Stimulated activated CD4-positive, alpha-beta T cell treated with anti-CD3 and anti-CD28 coated beads, Interleukin-4, amount 100 ng/mL, for 48 hours (primary cell): Measurements from ENCODE around the gene KIF1A.
"Not testable (repeated sequence)": the region's sequence is repeated elsewhere in the genome, so short reads cannot be mapped to it uniquely, and the experiment has no call there.

Experiments used
- DNase-seq, 2 donors: peaks; one replicate each; pipeline ENCODE4 v3.0.0-alpha.2; 2020; ENCODE audit warnings: low read depth in 2 of 2

Gene KIF1A

DNA sequence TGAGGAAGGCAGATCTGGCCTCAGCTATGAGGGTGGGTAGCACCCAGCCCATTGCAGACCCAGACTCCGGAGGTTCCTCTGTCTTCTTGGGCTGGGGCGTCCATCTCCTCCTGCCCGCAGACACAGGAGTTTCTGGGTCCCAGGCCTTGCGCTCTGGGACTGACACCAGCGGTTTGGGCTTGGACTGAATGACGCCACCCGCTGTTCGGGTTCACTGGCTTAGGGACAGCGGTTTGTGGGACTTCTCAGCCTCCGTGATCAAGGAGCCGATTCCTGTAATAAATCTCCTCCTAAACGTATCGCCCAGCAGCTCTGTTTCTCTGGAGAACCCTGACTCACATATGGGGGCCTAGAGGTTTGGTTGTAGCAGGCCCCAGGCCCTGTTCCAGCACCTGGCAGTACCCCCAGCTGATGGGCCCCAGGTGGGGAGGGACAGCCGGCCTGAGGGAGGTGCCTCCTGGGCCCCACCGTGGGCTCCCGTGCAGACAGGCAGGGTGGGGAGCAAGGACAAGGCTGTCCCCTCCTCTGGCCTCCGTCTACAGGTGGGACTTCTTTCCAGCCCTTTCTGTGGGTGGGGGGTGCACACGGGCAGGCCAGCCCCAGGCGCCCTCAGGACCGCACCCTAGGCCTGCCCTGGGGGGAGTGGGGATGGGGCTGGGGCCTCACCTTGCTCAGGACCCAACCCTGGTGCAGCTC is 132.8 kb downstream of the KIF1A start:
- DNase-seq: no peak

DNA sequence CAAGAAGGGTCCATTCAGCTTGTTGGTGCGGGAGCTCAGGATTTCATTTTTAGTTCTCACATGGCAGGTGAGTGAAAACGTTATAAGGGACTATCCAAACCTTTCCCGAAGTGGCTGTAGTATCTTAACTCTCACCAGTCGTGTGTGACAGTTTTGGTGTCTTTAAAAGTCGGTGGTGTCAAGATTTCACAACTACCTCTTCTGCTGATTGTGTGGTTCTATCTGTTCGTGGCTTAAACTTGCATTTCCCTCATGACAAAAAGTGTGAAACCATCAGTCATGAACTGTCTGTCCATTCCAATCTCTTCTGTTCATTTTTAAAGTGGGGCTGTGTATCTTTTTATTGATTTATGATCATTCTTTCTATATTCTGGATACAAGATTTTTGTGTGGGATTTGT is 133.6 kb downstream of the KIF1A start:
- DNase-seq: no peak

DNA sequence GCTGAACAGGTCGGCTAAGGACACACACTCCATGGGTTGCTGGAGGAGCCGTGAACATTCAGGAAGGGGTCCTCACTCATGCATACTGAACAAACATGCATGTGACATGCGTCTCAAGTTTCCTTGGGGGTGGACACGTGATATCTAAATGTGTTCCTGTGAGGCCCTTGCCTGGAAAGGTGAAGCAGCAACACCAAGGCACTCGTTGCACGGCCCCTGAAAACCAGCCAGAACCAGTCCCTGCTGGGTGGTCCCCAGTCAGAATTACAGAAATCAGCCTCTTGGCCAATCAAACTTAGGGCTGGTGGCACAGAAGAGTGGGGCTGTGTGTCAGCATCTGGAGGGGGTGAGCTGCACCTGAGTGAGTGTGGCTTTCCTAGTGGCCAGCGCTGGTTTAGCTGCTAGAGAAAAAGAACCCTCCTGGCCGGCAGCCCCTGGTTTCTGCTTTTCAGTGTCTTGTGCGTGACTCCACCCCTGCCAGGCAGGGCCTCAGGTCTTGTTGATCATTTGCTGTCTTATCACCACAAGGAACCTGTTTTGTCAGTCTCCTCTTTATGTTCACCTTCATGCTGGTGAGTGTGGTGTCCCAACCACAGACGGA is 134.1 kb downstream of the KIF1A start:
- DNase-seq: no peak

DNA sequence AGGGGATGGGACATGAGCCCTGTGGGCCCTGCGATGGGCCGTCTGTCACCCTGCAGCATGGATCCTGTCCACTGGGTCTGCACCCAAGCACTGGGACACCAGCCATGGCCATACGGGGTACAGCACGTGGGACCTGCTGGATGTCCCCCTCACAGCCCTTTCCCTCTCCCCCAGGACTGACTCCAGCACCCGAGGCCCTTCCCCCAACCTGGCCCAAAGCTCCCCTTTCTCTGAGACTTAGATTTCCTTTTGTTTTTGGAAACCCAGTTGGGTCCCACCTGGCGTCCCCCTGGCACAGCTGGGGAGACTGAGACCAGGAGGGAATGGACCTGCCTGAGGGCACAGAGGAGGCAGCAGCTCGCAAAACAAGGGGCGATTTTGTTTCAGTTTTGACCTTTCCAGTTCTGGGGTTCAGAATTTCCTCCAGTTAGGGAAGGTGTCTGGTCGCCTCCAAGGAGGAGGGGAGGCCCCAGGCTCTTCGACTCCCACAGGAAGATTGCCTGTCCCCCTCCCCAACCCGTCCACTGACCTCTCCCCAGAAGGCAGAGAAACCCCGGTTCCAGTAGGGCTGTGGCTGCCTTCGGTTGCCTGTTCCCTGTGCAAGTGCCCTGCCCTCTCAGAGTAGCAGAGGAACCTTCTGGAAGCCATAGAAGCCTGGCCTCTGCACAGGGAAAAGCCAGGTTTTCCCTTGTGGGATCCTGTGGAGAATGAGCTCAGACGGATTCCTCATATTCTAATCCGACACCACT is 135.9 kb downstream of the KIF1A start:
- DNase-seq: not testable (repeated sequence)

DNA sequence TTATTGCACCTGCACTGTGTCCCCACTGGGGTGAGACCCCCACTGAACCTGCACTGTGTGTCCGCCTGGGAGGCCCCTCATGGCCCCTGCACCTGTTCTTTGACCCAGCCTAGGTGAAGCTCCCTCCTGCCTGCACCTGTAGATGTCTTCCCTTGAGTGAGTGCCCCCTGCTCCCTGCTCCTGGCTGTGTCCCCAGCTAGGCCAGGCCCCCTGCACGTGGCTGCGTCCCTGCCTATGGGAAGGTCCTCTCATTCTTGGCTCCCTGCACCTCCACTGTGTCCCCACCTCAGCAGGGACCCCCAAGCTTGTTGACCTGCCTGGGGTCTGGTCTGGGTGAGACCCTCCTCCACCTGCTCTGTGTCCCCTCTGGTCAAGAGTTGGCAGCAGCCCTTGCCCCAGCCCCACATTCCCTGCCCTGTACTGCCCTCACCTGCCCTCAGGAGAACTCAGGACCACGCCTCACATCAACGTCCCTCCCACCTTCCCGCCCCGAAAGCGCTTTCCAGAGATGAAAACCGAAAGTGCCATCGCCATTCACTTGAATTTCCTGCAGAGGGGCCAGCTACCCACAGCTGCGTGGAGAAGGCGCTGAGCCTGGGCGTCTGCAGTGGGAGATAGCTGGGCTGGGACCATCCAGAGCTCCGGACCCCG is 136.6 kb downstream of the KIF1A start:
- not testable (repeated sequence) for DNase-seq

DNA sequence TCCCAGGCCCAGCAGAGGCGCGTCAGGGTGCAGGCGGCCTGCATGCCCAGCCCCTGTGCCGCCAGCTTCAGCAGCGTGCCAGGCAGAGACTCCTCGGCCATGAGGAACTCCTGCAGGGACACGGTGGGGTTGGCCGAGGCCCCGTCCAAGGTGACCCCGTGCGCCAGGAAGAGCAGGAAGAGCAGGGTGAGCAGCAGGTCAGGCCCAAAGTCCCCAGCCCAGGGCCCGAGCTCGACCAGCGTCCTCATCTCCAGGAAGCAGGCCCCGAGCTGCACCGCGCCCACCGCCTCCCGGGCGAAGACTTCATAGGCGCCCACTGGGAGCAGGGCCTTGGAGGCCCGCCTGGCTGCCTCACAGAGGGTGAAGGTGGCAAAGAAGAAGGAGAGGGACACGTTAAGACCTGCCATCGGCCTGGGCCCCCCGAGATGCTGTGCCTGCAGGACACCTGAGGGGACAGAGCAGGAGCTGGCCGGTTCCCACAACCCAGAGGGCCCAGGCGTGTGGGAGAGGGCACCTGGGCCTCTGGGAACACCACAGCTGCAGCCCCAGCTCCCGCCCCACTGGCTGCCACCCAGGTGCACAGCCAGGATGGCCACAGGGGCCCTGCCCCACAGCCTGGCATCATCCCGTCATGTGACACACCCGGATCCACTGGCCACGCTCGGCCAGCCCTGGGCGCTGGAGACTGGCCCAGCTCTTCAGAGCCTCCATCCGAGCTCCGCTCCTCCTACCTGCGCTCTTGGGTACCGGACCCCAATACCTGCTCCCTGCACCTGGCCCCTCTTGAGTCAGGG is 137.4 kb downstream of the KIF1A start, which contains the start of gene AQP12B:
TSS of gene AQP12B (minus strand) at position 455 of the 794 bp plus-strand sequence. CDS start at position 407, 48 bp downstream.
- DNase-seq: not testable (repeated sequence)

DNA sequence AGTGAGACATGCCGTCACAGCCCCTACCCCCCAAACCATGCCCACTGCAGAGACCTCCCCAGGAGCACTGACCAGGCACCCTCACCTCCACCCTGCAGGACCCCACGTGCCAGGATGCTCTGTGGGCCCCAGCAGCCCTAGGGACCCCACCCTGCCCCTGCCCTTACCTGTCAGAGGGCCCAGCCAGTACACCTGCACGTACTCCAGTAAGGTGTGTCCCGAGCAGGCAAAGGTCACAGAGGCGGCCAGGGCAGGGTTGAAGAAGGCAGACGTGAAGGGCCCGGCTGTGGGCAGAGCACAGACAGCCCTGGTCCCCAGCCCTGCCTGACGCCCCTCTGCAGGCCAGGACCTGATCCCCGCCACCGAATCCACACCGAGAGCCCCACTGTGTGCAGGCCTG is 139.8 kb downstream of the KIF1A start:
- not testable (repeated sequence) for DNase-seq

DNA sequence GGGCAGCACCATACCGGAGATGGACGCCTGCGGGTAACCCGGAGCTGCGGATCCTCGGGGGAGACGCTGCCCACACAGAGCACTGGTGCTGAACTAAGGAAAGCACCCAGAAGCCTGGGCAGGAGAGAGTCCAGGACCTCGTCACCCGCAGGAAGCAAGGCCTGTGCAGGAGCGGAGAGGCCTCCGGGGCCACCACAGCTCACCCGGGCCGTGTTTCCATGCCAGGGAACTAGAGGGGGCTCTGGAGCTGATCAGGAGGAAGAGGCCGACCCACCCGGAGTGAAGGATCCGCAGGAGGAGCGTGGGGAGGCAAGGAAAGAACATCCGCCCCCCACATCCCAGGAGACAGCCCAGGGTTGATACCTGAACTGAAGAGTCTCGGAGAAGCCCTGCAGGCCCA is 141.1 kb downstream of the KIF1A start:
- DNase-seq: not testable (repeated sequence)

DNA sequence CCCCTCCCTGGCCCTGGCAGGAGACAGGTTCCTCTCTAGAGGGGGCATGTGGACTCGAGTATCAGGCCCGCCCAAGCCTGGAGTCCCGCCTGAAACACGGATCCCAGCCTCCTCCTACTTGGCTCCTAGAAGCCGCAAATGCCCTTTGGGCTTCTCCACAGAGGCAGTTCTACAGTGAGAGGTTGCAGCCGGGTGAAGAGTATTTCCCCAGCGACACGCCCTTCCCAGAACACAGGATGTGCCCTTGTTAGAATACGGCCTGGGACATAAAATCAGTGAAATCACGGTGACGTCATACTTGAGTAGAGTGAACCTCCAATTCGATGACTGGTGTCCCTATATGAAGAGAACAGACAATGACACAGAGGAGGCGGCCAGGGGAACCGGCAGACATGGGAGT is 142.0 kb downstream of the KIF1A start:
- DNase-seq: not testable (repeated sequence)

DNA sequence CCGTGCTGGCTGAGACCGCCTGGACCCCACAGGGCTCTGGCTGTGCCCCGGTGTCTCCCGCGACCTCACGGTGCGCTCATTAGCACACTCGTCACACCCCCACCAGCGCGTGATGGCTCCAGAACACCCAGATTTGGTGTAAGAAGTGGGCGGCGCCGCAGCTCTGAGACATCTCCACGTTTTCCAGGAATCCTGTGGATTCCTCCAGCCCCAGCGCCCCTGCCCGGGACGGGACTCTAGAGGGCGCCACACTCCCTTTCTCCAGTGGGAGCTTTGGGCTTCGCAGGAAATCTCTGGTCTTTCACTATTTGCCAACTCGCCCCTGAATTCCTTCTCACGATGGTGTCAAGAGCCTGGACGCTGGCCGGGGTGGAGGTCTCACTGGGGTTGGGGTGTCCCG is 144.7 kb downstream of the KIF1A start:
- not testable (repeated sequence) for DNase-seq

DNA sequence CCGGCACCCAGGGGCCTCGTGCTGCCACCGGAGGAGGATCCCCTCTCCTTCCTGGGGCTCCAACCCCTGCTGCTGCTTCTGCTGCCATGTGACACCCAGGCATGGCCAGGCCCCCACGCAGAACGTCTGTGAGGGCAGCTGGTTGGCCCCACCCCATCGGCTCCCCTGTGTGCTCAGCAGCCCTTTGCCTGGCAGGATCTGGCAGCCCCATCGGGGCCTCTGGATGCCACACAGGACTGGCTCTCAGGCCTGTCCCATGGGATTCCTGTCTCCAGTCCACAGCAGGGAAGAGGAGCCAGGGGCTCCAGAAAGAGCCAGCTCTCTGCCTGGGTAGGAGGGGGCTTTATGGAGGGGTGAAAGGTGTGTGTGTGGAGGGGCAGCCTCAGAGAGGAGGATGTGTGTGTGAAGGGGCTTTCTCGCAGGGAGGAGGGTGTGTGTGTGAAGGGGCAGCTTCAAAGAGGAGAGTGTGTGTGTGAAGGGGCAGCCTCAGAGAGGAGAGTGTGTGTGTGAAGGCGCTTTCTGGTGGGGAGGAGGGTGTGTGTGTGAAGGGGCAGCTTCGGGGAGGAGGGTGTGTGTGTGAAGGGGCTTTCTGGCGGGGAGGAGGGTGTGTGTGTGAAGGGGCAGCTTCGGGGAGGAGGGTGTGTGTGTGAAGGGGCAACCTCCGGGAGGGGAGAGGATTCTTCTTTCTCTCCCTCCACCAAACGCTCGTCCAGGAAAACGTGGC is 145.4 kb downstream of the KIF1A start:
- not testable (repeated sequence) for DNase-seq

DNA sequence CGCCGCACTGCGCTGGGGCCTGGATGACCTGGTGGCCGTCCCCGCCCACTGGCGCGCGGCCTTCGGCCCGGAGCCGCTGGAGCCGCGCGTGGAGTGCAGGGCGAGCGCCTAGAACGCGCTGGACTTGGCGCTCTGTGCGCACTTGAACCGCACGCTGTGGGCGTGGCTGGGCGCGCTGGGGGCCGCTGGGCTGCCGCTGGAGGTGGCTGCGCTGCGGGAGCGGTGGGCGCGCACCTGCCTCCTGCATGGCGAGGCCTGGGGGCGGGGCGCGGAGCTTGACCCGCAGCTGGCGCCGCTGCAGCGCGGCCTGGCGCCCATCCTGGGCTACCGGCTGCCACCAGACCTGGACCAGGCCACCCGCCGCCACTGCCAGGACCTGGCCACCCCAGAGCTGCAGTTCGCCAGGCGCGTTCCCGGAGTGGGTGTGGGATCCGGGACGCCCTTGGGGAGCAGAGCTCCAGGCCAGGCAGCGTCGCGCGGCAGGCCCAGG is 147.3 kb downstream of the KIF1A start:
- no peak for DNase-seq

DNA sequence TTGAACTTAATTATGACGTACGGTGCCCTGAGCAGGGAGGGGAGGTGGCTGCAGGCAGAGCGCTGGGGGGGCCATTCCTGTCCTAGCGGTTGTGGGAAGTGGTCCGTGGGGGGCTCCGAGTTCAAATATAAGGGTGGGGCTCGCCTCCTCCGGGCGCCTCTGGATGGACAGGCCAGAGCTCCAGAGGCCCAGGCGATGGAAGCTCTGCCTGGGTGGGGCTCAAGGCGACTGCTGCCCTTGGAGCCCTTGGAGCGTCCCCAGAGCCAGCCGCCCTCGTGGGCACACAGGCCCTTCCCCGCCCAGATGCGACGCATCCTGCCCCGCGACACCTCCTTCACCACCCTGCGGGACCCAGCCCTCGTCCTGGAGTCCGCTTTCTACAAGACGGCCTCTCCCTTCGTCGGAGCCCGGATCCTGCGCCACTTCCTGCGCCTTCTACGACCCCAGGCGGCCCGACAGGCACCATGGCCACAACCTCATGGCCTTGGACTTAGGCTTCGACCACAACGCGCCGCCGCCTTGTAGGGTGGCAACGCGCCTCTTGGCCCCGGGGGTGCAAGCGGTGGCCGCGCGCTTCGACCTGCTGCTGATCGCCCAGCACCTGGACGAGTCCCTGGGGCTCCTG is 147.8 kb downstream of the KIF1A start:
- no peak for DNase-seq

DNA sequence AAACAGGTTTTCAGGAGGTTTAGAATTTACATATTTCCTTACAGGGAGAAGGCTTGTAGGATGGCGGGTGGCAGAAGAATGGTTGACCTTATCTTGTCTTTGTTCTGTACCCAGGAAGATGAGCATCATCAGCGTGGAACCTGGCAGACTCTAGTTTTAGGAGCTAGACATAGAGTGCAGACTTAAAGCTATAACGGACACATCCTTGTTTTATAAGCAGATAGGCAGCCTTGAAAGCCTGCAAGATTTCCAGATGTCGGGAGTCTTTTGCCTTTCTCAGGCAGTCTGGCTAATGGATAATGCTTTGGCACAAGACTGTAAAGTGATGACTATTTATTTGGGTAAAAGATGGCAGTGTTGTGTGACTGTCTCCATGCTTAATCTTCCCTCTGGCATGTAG is 149.1 kb downstream of the KIF1A start:
- no peak for DNase-seq

DNA sequence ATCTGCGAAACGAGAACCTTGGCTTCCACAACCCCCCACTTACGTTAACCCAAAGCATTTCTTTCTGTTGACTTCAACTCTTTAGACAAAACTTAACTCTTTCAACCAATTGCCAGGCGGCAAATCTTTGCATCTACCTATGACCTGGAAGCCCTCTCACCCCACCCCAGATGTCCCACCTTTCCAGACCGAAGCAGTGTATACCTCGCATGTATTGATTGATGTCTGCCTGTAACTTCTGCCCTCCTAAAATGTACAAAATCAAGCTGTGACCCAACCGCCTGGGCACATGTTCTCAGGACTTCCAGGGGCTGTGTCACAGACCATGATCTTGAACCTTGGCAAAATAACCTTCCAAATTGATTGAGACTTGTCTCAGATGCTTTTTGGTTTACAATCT is 149.6 kb downstream of the KIF1A start:
- no peak for DNase-seq

DNA sequence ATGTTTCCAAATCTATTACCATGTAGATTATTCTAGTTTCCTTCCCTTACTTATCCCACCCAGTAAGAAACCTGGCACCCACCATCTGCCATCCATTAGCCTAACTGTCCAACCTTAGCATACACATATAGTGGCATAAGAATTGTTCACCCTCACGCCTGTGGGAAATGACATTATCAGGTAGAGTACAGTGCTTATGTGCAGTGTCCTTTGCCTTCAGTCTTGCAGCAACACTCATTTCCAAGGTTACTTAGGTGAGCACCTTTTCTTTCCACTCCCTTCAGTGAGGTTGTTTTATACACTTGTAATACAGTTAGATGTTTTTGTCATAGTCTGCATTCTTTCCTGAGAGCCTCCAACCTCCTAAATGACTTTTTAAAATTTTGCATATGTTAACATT is 155.4 kb downstream of the KIF1A start:
- DNase-seq: no peak
